Trophoblast cell (in vitro differentiated cells and primary cell): ENCODE results near the gene ZNRF2.

Experiments
- DNase-seq, 2 donors: peaks; one replicate each; pipeline ENCODE4 v3.0.0-alpha.2; 2016
- H2AFZ ChIP-seq: 2 replicates; pipeline ENCODE4 v1.6.1; 2013; ENCODE audit warnings: low read length, moderate library complexity, mild to moderate bottlenecking; ENCODE audit not compliant: insufficient read depth, poor library complexity
- H2AK5ac ChIP-seq: 2 replicates; pipeline ENCODE4 v1.6.1; 2013; ENCODE audit warnings: mild to moderate bottlenecking, low read length
- H2BK120ac ChIP-seq: 2 replicates; pipeline ENCODE4 v1.6.1; 2013; ENCODE audit warnings: low read length, mild to moderate bottlenecking, moderate library complexity; ENCODE audit not compliant: insufficient read depth, poor library complexity
- H2BK12ac ChIP-seq: 2 replicates; pipeline ENCODE4 v1.6.1; 2013; ENCODE audit warnings: mild to moderate bottlenecking, low read length, moderate library complexity
- H2BK5ac ChIP-seq: 2 replicates; pipeline ENCODE4 v1.6.1; 2013; ENCODE audit warnings: low read length, low read depth, moderate library complexity, mild to moderate bottlenecking; ENCODE audit not compliant: poor library complexity
- H3K14ac ChIP-seq: 2 replicates; pipeline ENCODE4 v1.6.1; 2013; ENCODE audit warnings: mild to moderate bottlenecking, low read length
- H3K18ac ChIP-seq: 2 replicates; pipeline ENCODE4 v1.6.1; 2013; ENCODE audit warnings: mild to moderate bottlenecking, low read length
- H3K23ac ChIP-seq: 2 replicates; pipeline ENCODE4 v1.6.1; 2013; ENCODE audit warnings: low read length
- H3K27ac ChIP-seq: 2 replicates; pipeline ENCODE4 v1.5.1; 2013; ENCODE audit warnings: low read depth, mild to moderate bottlenecking, inconsistent platforms, low read length, moderate library complexity
- H3K27me3 ChIP-seq: 2 replicates; pipeline ENCODE4 v1.6.1; 2013; ENCODE audit warnings: inconsistent platforms, mild to moderate bottlenecking, low read length, moderate library complexity; ENCODE audit not compliant: insufficient read depth
- H3K36me3 ChIP-seq, 2 experiments: 1 replicate in 1 of 2; 2 replicates in 1 of 2; pipeline ENCODE4 v1.6.1; 2013; ENCODE audit warnings: low read length in 2 of 2, mild to moderate bottlenecking in 2 of 2, moderate library complexity in 1 of 2; ENCODE audit not compliant: insufficient read depth in 2 of 2, control insufficient read depth in 1 of 2
- H3K4ac ChIP-seq: 2 replicates; pipeline ENCODE4 v1.6.1; 2013; ENCODE audit warnings: low read depth, mild to moderate bottlenecking, low read length, moderate library complexity
- H3K4me1 ChIP-seq, 2 experiments: 1 replicate in 1 of 2; 2 replicates in 1 of 2; pipeline ENCODE4 v1.6.1; 2013; ENCODE audit warnings: low read length in 2 of 2, mild to moderate bottlenecking in 2 of 2, moderate library complexity in 1 of 2; ENCODE audit not compliant: insufficient read depth in 2 of 2, control insufficient read depth in 1 of 2
- H3K4me2 ChIP-seq: 2 replicates; pipeline ENCODE4 v1.6.1; 2013; ENCODE audit warnings: inconsistent platforms, mild to moderate bottlenecking, low read length, moderate library complexity
- H3K4me3 ChIP-seq: 2 replicates; pipeline ENCODE4 v1.5.1; 2013; ENCODE audit warnings: mild to moderate bottlenecking, low read depth, low read length, inconsistent platforms
- H3K79me1 ChIP-seq: one replicate; pipeline ENCODE4 v1.6.1; 2013; ENCODE audit warnings: low read length
- H3K79me2 ChIP-seq: 2 replicates; pipeline ENCODE4 v1.6.1; 2013; ENCODE audit warnings: low read length, mild to moderate bottlenecking; ENCODE audit not compliant: control insufficient read depth, insufficient read depth, poor library complexity
- H3K9ac ChIP-seq: 2 replicates; pipeline ENCODE4 v1.6.1; 2013; ENCODE audit warnings: mild to moderate bottlenecking, low read length
- H3K9me3 ChIP-seq: 2 replicates; pipeline ENCODE4 v1.6.1; 2013; ENCODE audit warnings: low read depth, mild to moderate bottlenecking, control low read depth, inconsistent platforms, low read length; ENCODE audit not compliant: insufficient read depth
- H4K12ac ChIP-seq: 2 replicates; pipeline ENCODE4 v1.6.1; 2013; ENCODE audit warnings: low read depth, mild to moderate bottlenecking, low read length, moderate library complexity
- H4K8ac ChIP-seq: 2 replicates; pipeline ENCODE4 v1.6.1; 2013; ENCODE audit warnings: low read depth, mild to moderate bottlenecking, low read length, moderate library complexity
- H4K91ac ChIP-seq: one replicate; pipeline ENCODE4 v1.6.1; 2013; ENCODE audit warnings: low read depth, mild to moderate bottlenecking, low read length, moderate library complexity
- WGBS: extraction: QIAGEN DNeasy Blood & Tissue Kit; methylation state at CpG from one replicate; pipeline ENCODE4 v1.1.7; 2013; ENCODE audit warnings: missing lambda C conversion rate; ENCODE audit not compliant: insufficient read length, insufficient coverage; ENCODE audit errors: extremely low coverage; 5-methylcytosine and 5-hydroxymethylcytosine counted together

The ZNRF2 gene

DNA sequence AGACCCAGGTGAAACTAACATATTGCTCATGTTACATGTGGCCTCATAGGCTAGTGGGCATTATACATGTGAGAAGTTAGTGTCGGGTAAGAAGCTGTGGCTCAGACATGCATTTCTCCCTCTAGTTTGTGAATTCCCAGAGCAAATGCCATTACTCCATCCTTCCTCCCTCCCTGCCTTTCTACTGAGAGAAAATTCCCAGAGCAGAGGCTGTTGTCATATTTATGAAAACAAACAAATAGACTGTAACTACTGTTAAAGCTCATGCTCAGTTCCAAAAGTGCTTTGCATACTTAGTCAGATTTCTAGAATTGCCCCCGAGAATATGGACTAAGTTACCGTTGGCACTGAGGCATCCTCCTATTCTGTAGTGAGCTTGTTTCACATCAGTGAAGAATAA, 29.0 kb downstream of the ZNRF2 start:
- Histone ChIP-seq H2BK120ac (no peak overlapping the region), H4K8ac (no peak overlapping the region), H3K4me1 (peaks cover 10 to 12% of the 10 kb centered on the region in 2 experiments)

GRCh38 chr7:30313793-30314192, 29.4 kb downstream of the ZNRF2 start:
- no peak overlapping the region for H3K14ac ChIP-seq
- no peak overlapping the region for H3K4me3 ChIP-seq
- H4K91ac ChIP-seq, result no peak overlapping the region
- no peaks in the 10 kb centered on the region for H3K36me3 ChIP-seq
- H2BK5ac ChIP-seq, result no peak overlapping the region
- no peak overlapping the region for H2BK120ac ChIP-seq
- no peak overlapping the region for H2AFZ ChIP-seq
- no peak overlapping the region for H2BK12ac ChIP-seq
- H3K27me3 ChIP-seq, result no peaks in the 10 kb centered on the region
- H3K79me2 ChIP-seq, result peaks cover 8% of the 10 kb centered on the region
- H3K9ac ChIP-seq, result no peak overlapping the region
- no peak overlapping the region for H3K4me2 ChIP-seq
- no peaks in the 10 kb centered on the region for H3K79me1 ChIP-seq
- DNase-seq, result no peak
- no peak overlapping the region for H2AK5ac ChIP-seq
- WGBS, result no CpG with 5 or more reads among the region's 5 CpGs
- no peak overlapping the region for H4K8ac ChIP-seq
- no peaks in the 10 kb centered on the region for H3K9me3 ChIP-seq
- no peak overlapping the region for H3K27ac ChIP-seq
- no peak overlapping the region for H3K18ac ChIP-seq
- H3K4ac ChIP-seq, result peak overlapping the region; percentile 5
- peaks cover 9 to 12% of the 10 kb centered on the region in 2 experiments for H3K4me1 ChIP-seq
- H4K12ac ChIP-seq, result no peak overlapping the region
- no peak overlapping the region for H3K23ac ChIP-seq

More for the DNA sequence above, 29.0 kb downstream of the ZNRF2 start:
- Histone ChIP-seq H3K18ac (no peak overlapping the region), H2BK12ac (no peak overlapping the region), H4K12ac (no peak overlapping the region), H3K79me1 (no peaks in the 10 kb centered on the region), H2BK5ac (no peak overlapping the region), H2AK5ac (no peak overlapping the region), H3K79me2 (peaks cover 8% of the 10 kb centered on the region), H4K91ac (no peak overlapping the region), H3K9ac (no peak overlapping the region), H3K27ac (no peak overlapping the region), H3K4me3 (no peak overlapping the region), H3K9me3 (no peaks in the 10 kb centered on the region), H3K27me3 (no peaks in the 10 kb centered on the region), H3K14ac (no peak overlapping the region), H3K23ac (no peak overlapping the region), H3K4me2 (no peak overlapping the region), H3K36me3 (no peaks in the 10 kb centered on the region), H3K4ac (peak overlapping the region; percentile 5), H2AFZ (no peak overlapping the region)
- WGBS, result no CpG with 5 or more reads among the region's 3 CpGs
- DNase-seq, result peak; percentile 11 to 65

DNA sequence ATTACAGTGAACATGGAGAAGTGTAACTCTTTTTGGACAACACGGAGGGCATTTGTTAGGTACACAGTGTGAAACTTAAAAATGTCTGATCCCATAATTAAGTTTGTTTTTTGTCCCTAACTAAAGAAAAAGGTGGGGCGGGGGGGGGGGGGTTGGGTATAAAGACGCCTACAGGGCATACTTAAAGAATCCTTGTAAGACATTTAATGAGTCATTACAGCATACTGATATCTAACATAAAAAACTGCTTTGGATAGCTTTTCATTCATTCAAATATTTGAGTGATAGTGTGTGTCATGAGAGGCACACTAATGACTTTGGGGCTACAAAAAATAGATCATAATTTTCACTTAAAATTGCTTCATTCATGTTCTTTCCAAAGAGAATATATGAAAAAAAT, 31.2 kb downstream of the ZNRF2 start:
- Histone ChIP-seq H3K9me3 (no peaks in the 10 kb centered on the region), H2BK5ac (no peak overlapping the region), H3K4ac (no peak overlapping the region), H3K79me2 (peaks cover 4% of the 10 kb centered on the region), H2BK12ac (no peak overlapping the region), H3K23ac (no peak overlapping the region), H3K79me1 (no peaks in the 10 kb centered on the region), H3K36me3 (no peaks in the 10 kb centered on the region), H3K14ac (no peak overlapping the region), H3K4me3 (no peak overlapping the region), H2BK120ac (no peak overlapping the region), H3K18ac (no peak overlapping the region), H3K27ac (no peak overlapping the region), H4K12ac (no peak overlapping the region), H3K27me3 (no peaks in the 10 kb centered on the region), H4K91ac (no peak overlapping the region), H2AFZ (no peak overlapping the region), H4K8ac (no peak overlapping the region), H3K9ac (no peak overlapping the region), H3K4me2 (no peak overlapping the region), H2AK5ac (no peak overlapping the region), H3K4me1 (peaks cover 5 to 9% of the 10 kb centered on the region in 2 experiments)
- no peak for DNase-seq
- WGBS, result no CpG with 5 or more reads among the region's 3 CpGs

GRCh38 chr7:30320392-30320791, 36.0 kb downstream of the ZNRF2 start:
- Histone ChIP-seq H2BK12ac (no peak overlapping the region), H2BK5ac (no peak overlapping the region), H3K4me3 (no peak overlapping the region), H2AK5ac (no peak overlapping the region), H3K18ac (no peak overlapping the region), H2BK120ac (no peak overlapping the region), H4K91ac (no peak overlapping the region), H4K8ac (no peak overlapping the region), H3K4me2 (no peak overlapping the region), H2AFZ (no peak overlapping the region), H3K36me3 (no peaks in the 10 kb centered on the region), H3K14ac (no peak overlapping the region), H3K9ac (no peak overlapping the region), H3K27me3 (no peaks in the 10 kb centered on the region), H3K27ac (no peak overlapping the region), H3K79me2 (peaks cover 2% of the 10 kb centered on the region), H4K12ac (no peak overlapping the region), H3K79me1 (no peaks in the 10 kb centered on the region), H3K4me1 (peaks cover 0 to 3% of the 10 kb centered on the region in 2 experiments), H3K23ac (no peak overlapping the region), H3K9me3 (no peaks in the 10 kb centered on the region), H3K4ac (no peak overlapping the region)
- no CpG with 5 or more reads among the region's 3 CpGs for WGBS
- DNase-seq, result no peak
